DOHH2 (cell line): ENCODE data around the gene TOMM6.

Experiments
- H3F3A ChIP-seq: fragments of 200-600 bp; sonication (generic), shearing (Covaris generic); 2 replicates; pipeline ENCODE4 v1.6.0; 2016; ENCODE audit warnings: antibody characterized with exemption, mild to moderate bottlenecking; ENCODE audit not compliant: control insufficient read depth, insufficient read depth
- H3K27ac ChIP-seq: fragments of 200-600 bp; sonication (generic); 2 replicates; pipeline ENCODE4 v1.5.1; 2014; ENCODE audit warnings: low read depth, mild to moderate bottlenecking, low read length, moderate library complexity
- H3K27me3 ChIP-seq: fragments of 200-600 bp; sonication (generic); 2 replicates; pipeline ENCODE4 v1.6.1; 2014; ENCODE audit warnings: mild to moderate bottlenecking, low read length, mixed read lengths; ENCODE audit not compliant: control insufficient read depth
- H3K36me3 ChIP-seq: fragments of 200-600 bp; sonication (generic); 2 replicates; pipeline ENCODE4 v1.6.1; 2014; ENCODE audit warnings: mild to moderate bottlenecking, low read length, moderate library complexity, mixed read lengths; ENCODE audit not compliant: control insufficient read depth
- H3K4me1 ChIP-seq: fragments of 200-600 bp; sonication (generic); 2 replicates; pipeline ENCODE4 v1.6.1; 2014; ENCODE audit warnings: mild to moderate bottlenecking, low read length, mixed read lengths; ENCODE audit not compliant: control insufficient read depth
- H3K4me2 ChIP-seq: fragments of 200-600 bp; sonication (generic); 2 replicates; pipeline ENCODE4 v1.6.0; 2014; ENCODE audit warnings: mild to moderate bottlenecking, low read length, moderate library complexity
- H3K4me3 ChIP-seq: fragments of 200-600 bp; sonication (generic); 2 replicates; pipeline ENCODE4 v1.5.1; 2014; ENCODE audit warnings: mild to moderate bottlenecking, low read length, mixed read lengths
- H3K79me2 ChIP-seq: fragments of 200-600 bp; sonication (generic); 2 replicates; pipeline ENCODE4 v1.6.1; 2014; ENCODE audit warnings: mild to moderate bottlenecking, low read length, mixed read lengths; ENCODE audit not compliant: control insufficient read depth
- H3K9me2 ChIP-seq: fragments of 200-600 bp; sonication (generic); replicated peaks from 2 replicates; pipeline ENCODE4 v1.6.1; 2014; ENCODE audit warnings: mild to moderate bottlenecking, low read length, mixed read lengths; ENCODE audit not compliant: control insufficient read depth
- H3K9me3 ChIP-seq: fragments of 200-600 bp; sonication (generic); 2 replicates; pipeline ENCODE4 v1.6.1; 2014; ENCODE audit warnings: antibody characterized with exemption, low read length, mixed read lengths; ENCODE audit not compliant: control insufficient read depth, insufficient read depth
- H4K20me1 ChIP-seq: fragments of 200-600 bp; sonication (generic); 2 replicates; pipeline ENCODE4 v1.6.0; 2014; ENCODE audit warnings: low read depth, mild to moderate bottlenecking, antibody characterized with exemption, low read length, moderate library complexity; ENCODE audit not compliant: control insufficient read depth, insufficient read depth
- EZH2phosphoT487 ChIP-seq: fragments of 200-600 bp; sonication (generic); IDR thresholded peaks from 2 replicates; pipeline ENCODE4 v1.6.1; 2017; ENCODE audit warnings: borderline replicate concordance, mild to moderate bottlenecking, antibody characterized with exemption, low read length, moderate library complexity, mixed read lengths
- TF ChIP-seq, protein P1 (sequence below): fragments of 200-600 bp; sonication (generic); IDR thresholded peaks from one replicate; pipeline ENCODE4 v1.5.1; 2014; ENCODE audit warnings: antibody characterized with exemption, mild to moderate bottlenecking, low read depth, low read length; ENCODE audit not compliant: poor library complexity, severe bottlenecking

Gene TOMM6

DNA sequence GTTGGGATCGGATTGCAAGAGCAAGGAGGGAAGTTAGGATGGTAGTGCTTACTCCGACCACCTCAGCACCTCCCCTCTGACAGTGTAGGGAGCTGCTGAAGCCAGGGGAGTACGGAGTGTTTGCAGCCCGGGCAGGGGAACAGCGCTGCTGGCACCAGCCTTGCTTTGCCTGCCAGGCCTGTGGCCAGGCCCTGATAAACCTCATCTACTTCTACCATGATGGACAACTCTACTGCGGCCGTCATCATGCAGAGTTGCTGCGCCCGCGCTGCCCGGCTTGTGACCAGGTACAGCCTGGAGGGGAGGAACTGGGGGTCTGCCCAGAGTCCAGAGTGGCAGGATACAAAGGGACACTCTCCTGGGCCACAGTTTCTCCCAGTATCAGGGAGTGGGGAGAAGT lies 2.2 kb upstream of the TOMM6 start:
- Histone ChIP-seq H3K36me3 (peaks cover 25% of the 10 kb centered on the region), H3F3A (peaks cover 15% of the 10 kb centered on the region), H4K20me1 (no peaks in the 10 kb centered on the region; the same call in 1 of the 2 replicates), H3K27me3 (peaks cover 4% of the 10 kb centered on the region), H3K4me2 (peak overlapping the region; percentile 93), H3K27ac (no peak overlapping the region), H3K4me3 (no peak overlapping the region), H3K79me2 (peaks cover 37% of the 10 kb centered on the region), H3K4me1 (peaks cover 47% of the 10 kb centered on the region), H3K9me2 (no peaks in the 10 kb centered on the region), H3K9me3 (no peaks in the 10 kb centered on the region)
- TF ChIP-seq, protein P1, sequence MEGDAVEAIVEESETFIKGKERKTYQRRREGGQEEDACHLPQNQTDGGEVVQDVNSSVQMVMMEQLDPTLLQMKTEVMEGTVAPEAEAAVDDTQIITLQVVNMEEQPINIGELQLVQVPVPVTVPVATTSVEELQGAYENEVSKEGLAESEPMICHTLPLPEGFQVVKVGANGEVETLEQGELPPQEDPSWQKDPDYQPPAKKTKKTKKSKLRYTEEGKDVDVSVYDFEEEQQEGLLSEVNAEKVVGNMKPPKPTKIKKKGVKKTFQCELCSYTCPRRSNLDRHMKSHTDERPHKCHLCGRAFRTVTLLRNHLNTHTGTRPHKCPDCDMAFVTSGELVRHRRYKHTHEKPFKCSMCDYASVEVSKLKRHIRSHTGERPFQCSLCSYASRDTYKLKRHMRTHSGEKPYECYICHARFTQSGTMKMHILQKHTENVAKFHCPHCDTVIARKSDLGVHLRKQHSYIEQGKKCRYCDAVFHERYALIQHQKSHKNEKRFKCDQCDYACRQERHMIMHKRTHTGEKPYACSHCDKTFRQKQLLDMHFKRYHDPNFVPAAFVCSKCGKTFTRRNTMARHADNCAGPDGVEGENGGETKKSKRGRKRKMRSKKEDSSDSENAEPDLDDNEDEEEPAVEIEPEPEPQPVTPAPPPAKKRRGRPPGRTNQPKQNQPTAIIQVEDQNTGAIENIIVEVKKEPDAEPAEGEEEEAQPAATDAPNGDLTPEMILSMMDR, result no peak
- no peak for TF ChIP-seq EZH2phosphoT487

DNA sequence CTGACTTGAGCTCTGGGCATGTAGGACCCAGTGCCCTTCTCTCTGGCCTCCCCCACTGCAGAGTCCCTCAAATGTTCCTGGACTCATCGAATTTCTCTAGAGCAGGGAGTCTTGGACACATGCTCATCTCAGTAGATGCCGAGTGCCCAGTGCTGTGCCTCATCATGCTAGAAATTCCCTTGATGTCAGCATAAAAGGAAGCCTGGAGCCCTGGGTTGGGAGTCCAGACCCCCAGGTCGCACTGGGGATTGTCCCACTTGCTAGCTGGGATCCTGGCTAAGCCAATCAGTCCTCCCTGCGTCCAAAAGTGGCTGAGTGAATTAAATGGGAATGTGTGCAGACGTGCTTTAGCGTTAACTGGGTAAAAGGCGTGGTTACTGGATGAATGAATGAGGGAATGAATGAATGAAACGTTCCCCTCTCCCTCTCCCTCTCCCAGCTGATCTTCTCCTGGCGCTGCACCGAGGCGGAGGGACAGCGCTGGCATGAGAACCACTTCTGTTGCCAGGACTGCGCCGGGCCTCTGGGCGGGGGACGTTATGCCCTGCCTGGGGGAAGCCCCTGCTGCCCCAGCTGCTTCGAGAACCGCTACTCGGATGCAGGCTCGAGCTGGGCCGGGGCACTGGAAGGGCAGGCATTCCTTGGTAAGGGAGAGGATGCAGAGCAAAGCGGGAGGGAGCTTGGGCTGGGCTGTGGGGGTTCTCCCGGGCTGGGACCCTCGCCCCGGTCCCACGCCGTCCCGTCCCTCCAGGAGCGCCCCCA lies 1.6 kb upstream of the TOMM6 start:
- Histone ChIP-seq H3K4me3 (peak overlapping the region; percentile 77), H3K27ac (no peak overlapping the region), H3K79me2 (peaks cover 41% of the 10 kb centered on the region), H3K27me3 (peaks cover 2% of the 10 kb centered on the region), H3F3A (peaks cover 19% of the 10 kb centered on the region), H3K4me1 (peaks cover 44% of the 10 kb centered on the region), H3K9me2 (no peaks in the 10 kb centered on the region), H3K9me3 (no peaks in the 10 kb centered on the region), H4K20me1 (no peaks in the 10 kb centered on the region; the same call in 1 of the 2 replicates), H3K36me3 (peaks cover 31% of the 10 kb centered on the region), H3K4me2 (peak overlapping the region; percentile 93)
- TF ChIP-seq, protein P1, result no peak
- no peak for TF ChIP-seq EZH2phosphoT487

DNA sequence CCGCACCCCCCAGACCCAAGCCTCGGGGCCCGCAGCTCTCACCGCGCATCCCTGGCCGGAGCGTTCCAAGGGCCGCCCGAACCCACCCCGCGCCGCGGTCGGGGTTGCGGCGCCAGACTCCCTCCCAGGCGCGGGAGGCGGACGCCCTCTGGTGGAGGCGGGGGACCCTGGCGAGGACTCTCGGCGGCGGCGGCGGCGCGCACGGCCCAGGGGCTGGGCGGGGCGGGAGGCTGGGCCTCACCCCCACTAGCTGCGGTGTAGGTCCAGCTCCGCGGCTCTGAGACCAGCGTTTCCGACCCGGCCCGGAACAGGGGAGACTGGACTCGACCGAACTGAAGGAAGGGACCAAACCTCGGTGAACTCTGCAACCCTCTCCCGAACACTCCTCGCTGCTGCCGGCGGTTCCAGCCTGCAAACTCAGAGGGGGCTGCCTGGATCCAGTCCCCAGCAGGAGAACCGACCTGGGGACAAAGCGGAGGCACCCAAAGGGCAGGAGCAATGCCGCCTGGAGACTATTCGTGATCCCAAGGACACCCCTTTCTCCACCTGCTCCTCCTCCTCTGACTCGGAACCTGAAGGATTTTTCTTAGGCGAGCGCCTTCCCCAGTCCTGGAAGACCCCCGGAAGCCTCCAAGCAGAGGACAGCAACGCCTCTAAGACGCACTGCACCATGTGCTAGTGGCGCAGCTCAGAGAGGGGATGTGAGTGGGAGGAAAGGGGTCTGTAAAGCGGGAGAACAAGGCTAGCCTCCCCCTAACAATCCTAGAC lies 859 bp upstream of the TOMM6 start:
- Histone ChIP-seq H3K79me2 (peaks cover 42% of the 10 kb centered on the region), H3K4me2 (peak overlapping the region; percentile 93), H3K9me3 (no peaks in the 10 kb centered on the region), H3K4me1 (peaks cover 37% of the 10 kb centered on the region), H3K27me3 (no peaks in the 10 kb centered on the region), H3F3A (peaks cover 21% of the 10 kb centered on the region), H3K4me3 (peak overlapping the region; percentile 77), H3K36me3 (peaks cover 38% of the 10 kb centered on the region), H4K20me1 (no peaks in the 10 kb centered on the region; the same call in 1 of the 2 replicates), H3K9me2 (no peaks in the 10 kb centered on the region), H3K27ac (peak overlapping the region; percentile 88)
- TF ChIP-seq, protein P1, result peak; percentile 55
- TF ChIP-seq EZH2phosphoT487, result no peak
